GM18526 (cell line): ENCODE results near the gene C4A.

ENCODE experiments used
- POLR2A ChIP-seq: IDR thresholded peaks from 3 replicates; pipeline ENCODE4 v1.6.1; 2011; ENCODE audit not compliant: insufficient read length; ENCODE audit errors: extremely low read depth

Gene C4A

DNA sequence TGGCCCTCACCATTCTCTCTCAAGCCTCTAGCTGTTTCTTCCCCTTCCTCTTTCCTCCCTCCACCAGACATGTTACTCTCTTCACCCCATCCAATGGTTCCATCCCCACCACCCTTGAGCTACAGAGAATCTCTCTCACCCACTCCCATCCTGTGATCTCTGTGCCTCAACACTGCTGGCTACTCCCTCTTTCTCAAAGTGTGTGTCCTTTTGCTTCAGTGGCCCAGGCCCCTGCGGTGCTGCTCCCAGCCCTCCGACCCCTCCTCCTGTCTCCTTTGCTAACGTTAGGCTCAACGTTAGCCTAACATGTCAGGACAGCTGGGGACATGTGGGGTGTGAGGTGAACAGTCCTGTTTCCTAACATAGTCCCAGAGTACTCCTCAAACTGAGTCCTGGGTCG lies 29.0 kb upstream of the C4A start:
- no peak for TF ChIP-seq POLR2A

DNA sequence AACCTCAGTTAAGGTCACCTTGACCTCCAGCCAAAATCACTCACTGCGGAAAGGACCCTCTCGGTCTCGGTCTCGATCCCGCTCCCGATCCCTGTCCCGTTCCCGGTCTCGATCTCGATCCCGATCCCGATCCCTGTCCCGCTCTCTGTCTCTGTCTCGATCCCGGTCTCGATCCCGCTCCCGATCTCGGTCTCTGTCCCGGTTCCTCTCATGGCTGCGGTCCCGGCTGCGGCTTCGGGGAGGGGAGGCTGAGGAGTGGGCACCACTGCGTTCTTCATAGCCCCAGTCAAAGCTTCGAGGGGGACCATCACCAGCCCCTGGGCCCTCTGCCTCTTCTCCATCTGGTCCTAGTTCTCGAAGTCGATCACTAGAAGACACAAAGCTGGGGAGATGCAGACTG lies 27.3 kb upstream of the C4A start:
- no peak for TF ChIP-seq POLR2A

GRCh38 chr6:31956796-31957195 lies 25.1 kb upstream of the C4A start:
- TF ChIP-seq POLR2A: no peak

DNA sequence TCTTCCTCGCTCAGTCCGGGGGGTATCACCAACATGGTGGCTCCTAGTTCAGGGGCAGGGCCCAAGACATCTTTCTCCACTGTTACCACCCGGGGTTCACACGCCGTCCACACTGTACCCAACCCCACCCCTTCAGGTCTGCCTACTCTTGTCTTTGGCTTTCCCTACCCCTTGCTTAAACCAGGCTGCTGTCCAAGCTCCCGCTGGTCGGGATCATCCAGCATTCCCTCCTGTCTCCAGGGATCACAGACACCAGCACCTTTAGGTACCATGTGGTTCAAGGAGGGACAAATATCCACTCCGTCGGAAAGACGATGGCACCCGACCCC lies 23.5 kb upstream of the C4A start:
- no peak for TF ChIP-seq POLR2A

DNA sequence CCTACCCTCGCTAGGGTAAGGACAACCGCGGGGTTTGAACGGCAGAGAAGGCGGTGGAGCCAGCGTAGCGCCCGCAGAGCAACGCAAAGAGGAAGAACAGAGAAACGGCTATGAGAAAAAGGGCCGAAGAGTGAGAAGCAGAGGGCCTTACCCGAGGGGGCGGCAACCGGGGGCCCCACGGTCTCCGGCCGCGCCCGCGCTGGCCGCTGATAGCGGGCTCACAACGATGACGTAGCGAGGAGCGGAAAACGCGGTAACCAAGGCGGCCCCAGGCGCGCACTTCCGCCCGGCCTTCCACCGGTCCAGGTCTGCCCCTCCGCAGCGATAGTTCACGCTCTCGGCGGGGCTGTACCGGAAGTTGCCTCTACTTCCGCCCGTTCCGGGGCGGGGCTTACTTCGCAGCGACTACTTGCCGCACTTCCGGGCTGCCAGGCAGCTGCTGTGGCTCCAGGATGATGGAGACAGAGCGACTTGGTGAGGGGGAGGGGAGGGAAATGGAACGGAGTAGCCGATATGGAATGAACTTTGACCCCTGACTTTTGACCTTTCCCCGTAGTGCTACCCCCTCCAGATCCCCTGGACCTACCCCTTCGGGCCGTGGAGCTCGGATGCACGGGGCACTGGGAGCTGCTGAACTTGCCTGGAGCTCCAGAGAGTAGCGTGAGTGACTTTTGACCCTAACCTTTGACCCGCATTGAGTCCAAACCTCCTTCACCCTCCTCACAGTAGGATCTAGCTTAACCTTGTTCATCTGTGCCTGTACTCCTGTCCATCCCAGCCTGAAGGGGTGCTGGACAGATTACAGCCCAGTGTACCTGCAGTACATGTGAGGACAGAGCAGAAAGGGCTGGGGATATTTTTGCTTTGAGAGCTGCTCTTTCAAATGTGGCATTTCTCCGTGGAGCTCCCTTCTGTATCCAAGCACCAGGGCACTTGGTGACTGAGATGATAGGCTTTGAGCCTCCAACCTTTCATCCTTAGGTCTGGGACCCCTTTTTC lies 22.8 kb upstream of the C4A start, which contains the start of the genes NELFE and SKIC2:
Gene NELFE, minus strand, starts transcription at position 231 of the 999 bp plus-strand sequence. CDS start 525 bp downstream, outside the sequence.
Gene SKIC2, plus strand, starts transcription at position 435 of the 999 bp plus-strand sequence. Its CDS starts 18 bp downstream, at position 453.
- TF ChIP-seq POLR2A: peak; percentile 86

GRCh38 chr6:31961616-31962015 lies 20.2 kb upstream of the C4A start:
- TF ChIP-seq POLR2A: no peak

DNA sequence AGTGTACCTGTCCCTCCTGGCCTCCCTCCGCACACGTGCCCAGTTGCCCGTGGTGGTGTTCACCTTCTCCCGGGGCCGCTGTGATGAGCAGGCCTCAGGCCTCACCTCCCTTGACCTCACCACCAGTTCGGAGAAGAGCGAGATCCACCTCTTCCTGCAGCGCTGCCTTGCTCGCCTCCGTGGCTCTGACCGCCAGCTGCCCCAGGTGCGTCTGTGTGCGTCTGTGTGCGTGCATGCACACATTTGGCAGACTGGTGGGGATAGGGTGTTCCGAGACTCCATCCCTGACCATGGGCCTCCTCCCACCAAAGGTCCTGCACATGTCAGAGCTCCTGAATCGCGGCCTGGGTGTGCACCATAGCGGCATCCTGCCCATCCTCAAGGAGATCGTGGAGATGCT lies 17.9 kb upstream of the C4A start:
- TF ChIP-seq POLR2A: no peak

DNA sequence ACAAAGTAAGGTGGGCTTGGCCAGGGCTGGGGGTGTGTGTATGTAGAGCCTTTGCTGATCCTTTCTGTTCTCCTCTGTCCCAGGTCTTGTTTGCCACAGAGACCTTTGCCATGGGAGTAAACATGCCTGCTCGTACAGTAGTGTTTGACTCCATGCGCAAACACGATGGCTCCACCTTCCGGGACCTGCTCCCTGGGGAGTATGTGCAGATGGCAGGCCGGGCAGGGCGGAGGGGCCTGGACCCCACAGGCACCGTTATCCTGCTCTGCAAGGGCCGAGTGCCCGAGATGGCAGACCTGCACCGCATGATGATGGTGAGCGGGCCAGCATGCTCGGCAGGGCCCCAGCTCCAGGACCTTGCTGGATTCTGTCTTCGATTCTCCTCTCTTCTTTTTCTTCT lies 16.2 kb upstream of the C4A start:
- no peak for TF ChIP-seq POLR2A

- no peak for TF ChIP-seq POLR2A
Observed at GRCh38 chr6:31966506-31966905, 15.4 kb upstream of the C4A start.

DNA sequence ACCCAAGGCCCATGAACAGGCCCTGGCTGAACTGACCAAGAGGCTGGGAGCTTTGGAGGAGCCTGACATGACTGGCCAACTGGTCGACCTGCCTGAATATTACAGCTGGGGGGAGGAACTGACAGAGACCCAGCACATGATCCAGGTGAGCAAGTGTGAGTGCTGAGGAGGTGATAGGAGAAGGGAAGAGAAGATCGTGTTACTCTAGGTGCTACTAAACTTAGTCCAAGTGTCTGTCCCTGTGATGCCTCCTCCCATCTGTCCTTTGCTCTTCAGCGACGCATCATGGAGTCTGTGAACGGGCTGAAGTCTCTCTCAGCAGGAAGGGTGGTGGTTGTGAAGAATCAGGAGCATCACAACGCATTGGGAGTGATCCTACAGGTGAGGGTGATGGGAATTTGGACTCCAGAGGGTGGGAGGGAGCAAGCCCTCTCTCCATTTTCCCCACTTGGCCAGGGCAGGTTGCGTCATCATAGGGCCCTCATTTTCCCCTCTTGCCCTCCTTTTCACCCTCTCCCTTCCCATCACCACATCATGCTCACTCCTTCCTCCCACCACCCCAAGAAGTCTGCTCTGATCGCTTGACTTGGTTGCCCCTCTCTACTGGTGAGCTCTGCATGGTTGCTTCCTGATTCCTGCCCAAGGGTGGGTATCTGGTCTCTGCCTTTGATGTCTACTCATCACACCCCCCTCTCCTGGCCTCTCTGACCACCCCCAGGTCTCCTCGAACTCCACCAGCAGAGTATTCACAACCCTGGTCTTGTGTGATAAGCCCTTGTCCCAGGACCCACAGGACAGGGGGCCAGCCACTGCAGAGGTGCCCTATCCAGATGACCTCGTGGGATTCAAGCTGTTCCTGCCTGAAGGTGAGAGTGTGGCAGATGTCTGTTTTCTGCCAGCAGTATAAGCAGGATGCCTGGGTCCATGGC lies 14.6 kb upstream of the C4A start:
- no peak for TF ChIP-seq POLR2A

DNA sequence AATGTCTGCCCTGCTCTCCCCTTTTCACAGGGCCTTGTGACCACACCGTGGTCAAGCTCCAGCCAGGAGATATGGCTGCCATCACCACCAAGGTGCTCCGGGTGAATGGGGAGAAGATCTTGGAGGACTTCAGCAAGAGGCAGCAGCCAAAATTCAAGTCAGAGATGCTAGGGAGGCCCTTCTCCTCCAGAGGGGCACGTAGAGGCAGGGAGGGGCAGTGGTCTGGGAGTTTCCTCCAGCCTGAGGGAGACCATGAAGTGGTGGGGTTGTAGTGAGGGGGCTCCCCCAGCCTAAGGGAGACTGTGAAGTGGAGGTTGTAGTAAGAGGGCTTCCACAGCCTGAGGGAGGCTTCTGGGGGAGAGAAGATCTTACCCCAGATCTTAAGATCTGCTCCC lies 13.9 kb upstream of the C4A start:
- no peak for TF ChIP-seq POLR2A

GRCh38 chr6:31968326-31968725 lies 13.5 kb upstream of the C4A start:
- no peak for TF ChIP-seq POLR2A

- TF ChIP-seq POLR2A: no peak
Observed at GRCh38 chr6:31968791-31969711, 12.8 kb upstream of the C4A start.

DNA sequence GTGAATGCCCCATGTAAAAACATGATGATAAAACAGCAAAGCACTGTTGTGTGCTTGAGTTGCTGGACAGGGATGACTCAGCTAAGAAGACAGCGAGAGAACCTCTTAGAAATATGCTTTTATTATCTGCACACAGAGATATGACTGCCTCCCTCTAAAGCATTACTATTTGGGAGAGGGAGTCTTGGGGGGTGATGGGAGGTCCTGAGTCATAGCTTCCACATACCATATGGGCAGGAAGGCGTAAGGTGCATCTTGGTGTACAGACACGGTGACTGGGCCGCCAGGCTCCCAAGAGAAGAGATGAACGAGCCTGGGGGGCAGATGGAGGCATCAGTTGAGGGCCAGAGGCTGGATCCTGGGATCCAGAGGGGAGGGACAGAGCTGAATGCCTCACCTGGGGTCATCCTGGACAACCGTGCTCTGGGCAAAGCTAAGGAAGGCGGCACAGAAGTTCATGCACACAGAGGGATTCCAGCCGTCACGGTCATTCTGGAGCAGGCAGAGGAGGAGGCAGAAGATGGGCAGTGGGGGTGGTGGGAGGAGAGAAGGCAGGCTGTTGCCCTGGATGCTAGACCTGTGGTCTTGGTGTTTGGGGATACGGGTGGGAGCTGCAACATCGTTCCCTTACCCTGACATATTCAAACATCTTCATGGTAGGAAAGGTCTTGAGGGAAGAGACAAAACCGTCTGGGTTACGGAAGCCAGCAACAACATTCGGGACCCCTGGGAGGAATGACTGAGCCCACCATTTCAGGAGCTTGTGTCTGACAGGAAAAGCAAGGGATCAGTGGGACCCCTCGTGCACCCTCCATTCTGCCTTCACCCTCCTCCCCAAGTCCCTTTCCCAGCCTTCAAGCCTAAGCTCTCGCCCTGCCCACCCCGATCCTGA lies 11.9 kb upstream of the C4A start:
- no peak for TF ChIP-seq POLR2A
